IPS DF 4.7 (cell line): ENCODE measurements around the gene TBKBP1.

ENCODE experiments used
- DNase-seq: peaks from one replicate; pipeline ENCODE4 v3.0.0-alpha.2; 2013; ENCODE audit warnings: low spot score; ENCODE audit errors: extremely low read depth

TBKBP1 gene, protein sequence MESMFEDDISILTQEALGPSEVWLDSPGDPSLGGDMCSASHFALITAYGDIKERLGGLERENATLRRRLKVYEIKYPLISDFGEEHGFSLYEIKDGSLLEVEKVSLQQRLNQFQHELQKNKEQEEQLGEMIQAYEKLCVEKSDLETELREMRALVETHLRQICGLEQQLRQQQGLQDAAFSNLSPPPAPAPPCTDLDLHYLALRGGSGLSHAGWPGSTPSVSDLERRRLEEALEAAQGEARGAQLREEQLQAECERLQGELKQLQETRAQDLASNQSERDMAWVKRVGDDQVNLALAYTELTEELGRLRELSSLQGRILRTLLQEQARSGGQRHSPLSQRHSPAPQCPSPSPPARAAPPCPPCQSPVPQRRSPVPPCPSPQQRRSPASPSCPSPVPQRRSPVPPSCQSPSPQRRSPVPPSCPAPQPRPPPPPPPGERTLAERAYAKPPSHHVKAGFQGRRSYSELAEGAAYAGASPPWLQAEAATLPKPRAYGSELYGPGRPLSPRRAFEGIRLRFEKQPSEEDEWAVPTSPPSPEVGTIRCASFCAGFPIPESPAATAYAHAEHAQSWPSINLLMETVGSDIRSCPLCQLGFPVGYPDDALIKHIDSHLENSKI

DNA sequence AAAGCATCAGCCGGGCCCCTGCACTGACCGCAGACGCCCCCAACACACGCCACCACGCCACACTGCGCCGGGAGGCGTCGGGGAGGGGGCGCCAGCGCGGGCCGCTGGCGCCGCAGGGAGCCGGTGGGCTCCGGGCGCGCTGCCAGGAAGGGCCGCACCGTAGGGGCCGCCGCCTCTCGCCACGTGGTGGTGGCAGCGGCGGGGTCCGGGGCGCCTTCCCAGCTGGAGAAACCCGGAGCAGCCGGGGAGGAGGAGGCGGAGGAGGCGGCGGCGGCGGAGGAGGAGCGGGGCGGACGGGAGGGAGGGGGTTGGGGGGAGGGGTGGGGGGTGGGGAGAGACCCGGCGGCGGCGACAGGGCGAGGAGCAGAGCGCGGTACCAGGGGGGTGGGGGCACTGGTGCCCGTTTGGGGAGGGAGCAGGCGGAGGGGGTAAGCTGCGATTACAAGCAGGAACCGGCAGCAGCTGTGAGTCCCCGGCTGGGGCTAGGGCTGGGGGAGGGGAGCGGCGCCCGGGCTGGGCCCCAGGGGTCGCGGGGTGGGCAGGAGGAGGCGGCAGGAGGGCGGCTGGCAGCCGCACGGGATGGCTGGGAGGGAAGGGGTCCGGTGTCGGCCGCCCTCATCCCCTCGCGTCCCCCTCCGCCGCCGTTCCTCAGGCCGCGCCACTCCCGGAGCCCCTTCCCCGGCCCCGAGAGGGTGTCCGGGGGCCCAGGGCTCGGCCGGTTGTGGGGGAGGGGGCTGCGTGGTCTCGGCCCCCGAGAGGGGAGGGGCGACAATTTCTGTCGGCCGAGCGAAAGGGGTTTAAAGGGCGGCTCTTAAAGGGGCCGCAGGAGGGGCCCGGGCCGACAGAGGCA, at the start of gene TBKBP1:
TSS of gene TBKBP1 (plus strand) at position 431 of the 850 bp plus-strand sequence. CDS start 1,952 bp downstream, outside the sequence.
- no peak for DNase-seq

GRCh38 chr17:47644324-47644723, 49.6 kb upstream of the TBKBP1 start:
- DNase-seq = no peak

DNA sequence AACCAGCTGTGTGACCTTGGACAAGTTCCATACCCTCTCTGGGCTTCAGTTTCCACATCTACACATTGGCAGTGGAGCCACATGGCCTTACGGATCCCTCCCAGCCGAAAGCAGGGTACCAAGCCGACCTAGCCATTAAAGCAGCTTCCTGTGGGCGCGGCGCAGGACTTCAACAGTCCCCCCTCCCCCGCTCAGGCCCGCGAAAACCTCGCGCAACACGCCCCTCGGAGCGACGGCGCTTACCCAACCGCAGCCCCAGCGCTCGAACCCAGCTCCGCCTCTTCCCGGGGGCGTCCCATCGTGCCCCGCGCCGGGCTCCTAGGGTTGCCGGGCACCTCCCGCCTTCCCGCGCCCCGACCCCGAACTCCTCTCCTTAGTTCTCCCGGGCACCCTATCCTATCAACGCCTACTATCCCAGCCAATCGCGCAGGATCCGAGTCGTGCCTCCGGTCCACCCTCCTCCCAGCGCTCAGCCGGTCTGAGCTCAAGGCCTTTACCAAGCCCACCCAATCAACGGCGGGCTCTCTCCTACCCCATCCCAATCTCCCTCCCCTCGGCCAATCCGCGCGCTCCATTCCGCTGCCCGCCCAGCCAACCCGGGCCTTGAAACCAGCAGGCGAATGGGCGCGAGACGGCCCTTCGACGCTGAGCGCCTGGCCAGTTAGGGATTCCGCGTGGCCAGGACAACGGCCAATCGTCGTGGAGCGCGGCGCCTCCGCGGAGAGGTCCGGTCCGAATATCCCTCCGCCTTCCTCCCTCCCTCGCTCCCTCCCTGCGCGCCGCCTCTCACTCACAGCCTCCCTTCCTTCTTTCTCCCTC, 44.6 kb upstream of the TBKBP1 start, which contains the start of gene KPNB1:
TSS of gene KPNB1 (plus strand) at position 767 of the 819 bp plus-strand sequence. CDS start 326 bp downstream, outside the sequence.
- DNase-seq = peak; percentile 97

GRCh38 chr17:47649972-47650524, 43.9 kb upstream of the TBKBP1 start:
- no peak for DNase-seq

DNA sequence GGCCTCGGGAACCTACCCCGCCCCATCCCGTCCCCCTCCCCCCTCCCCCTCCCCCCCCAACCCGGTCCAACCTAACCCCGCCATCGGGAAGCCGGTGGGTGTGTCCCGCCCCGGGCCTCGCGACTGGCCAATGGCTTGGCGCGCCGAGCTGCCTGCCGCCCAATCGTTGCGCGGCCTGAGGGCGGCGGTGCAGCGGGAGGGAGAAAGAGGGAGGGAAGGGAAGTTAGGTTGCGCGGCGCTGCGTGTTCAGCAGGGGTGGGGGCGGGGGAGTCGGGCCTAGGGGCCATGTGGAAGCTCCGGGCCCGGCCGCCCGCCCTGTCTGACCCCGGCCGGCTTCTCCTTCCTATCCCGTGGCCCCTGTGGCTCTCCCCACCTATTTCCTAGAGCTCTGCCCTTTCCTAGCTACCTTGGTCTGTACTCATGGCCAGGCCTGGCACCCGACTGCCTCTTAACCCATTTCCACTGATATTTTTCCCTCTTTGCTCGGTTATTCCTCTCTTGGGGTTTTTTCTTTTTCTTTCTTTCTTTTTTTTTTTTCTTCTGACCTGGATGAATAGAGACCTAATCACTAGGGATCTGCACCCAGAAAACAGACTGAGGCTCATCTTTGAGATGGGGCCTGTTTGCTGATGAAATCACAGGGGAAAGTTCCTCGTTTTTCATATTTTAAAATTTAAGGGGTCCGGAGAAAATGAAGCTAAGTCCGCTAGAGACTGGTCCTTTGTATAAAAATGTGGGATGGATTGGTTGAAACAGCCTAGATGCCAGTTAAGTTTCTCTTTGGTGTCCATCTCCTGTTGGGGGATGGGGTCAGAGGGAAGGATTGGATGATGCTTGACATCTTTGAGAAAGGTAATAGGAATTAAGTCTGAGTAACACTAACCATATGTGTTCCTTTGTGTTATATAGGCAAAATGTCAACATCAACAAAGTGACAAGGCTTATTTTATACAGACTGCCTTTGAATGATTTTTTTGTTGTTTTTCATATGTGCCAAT, 43.1 kb upstream of the TBKBP1 start:
- peak; percentile 66 for DNase-seq

- no peak for DNase-seq
These were observed 42.3 kb upstream of the TBKBP1 start for GRCh38 chr17:47651704-47652103.

DNA sequence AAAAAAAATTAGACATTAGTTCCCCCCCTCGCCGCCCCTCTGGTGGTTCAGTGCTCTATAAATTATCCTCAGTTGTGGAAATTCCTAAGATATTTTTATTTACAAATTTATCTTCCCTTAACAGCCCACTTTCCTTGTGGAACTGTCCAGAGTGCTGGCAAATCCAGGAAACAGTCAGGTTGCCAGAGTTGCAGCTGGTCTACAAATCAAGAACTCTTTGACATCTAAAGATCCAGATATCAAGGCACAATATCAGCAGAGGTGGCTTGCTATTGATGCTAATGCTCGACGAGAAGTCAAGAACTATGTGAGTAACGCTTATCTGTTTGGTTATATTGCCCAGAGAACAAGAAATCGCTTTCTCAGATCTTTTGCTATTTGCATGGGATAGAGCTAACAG, 41.4 kb upstream of the TBKBP1 start:
- DNase-seq = no peak

DNA sequence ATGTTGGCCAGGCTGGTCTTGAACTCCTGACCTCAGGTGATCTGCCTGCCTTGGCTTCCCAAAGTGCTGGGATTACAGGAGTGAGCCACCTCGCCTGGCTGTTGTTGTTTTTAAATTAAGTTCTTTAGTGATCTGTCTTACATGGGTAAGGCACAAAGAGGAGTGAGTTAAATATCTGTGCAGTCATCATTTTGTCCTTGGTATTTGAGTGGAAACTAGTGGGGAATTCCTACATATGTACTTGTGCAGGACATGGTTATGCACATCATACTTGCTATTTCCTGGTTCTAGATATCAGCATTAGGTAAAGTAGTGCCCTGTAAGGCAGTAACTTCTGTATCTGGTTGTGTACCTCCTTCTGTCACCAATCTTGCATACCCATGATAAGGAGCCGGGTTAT, 40.5 kb upstream of the TBKBP1 start:
- DNase-seq = no peak

- no peak for DNase-seq
These were observed 39.0 kb upstream of the TBKBP1 start for GRCh38 chr17:47654991-47655390.

DNA sequence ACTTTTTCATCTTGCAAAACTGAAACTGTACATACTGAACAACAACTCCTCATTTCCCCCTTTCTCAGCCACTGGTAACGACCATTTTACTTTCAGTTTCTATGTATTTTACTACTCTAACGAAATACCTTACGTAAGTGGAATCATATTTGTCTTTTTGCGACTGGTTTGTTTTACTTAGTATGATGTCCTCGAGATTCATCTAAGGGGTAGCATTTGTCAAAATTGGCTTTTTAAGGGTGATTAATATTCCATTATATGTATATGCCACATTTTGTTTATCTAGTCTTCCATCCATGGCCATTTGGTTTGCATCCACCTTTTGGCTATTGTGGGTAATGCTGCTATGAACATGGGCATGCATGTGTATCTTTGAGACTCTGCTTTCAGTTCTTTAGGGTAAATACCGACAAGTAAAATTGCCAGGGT, 33.9 kb upstream of the TBKBP1 start:
- no peak for DNase-seq

DNA sequence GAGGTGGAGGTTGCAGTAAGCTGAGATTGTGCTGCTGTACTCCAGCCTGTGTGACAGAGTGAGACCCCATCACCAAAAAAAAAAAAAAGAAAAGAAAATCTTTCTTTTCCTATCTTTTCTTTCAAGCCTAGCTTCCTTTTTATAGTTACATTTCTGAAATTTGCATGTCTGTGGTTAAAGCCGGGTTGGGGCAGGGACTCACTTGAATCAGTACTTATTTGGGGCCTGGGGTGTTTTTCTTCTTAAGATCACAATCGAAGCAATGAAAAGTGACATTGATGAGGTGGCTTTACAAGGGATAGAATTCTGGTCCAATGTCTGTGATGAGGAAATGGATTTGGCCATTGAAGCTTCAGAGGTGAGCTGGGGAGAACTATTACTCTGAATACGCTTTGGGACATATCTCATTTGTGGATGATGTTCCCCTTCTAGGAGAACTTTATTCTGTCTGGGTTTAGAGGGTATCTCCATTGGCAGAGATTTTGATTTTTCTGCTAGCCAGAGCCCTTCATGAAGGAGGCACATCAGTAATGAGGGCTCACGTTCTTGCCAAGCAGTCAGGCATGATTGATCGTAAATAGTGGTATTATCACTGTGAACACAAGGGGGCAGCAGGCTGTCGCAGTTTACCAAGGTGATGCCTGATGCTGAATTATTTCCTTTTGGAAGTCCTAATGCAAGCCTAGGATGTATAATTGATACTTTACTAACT, 29.9 kb upstream of the TBKBP1 start:
- peak; percentile 60 for DNase-seq

DNA sequence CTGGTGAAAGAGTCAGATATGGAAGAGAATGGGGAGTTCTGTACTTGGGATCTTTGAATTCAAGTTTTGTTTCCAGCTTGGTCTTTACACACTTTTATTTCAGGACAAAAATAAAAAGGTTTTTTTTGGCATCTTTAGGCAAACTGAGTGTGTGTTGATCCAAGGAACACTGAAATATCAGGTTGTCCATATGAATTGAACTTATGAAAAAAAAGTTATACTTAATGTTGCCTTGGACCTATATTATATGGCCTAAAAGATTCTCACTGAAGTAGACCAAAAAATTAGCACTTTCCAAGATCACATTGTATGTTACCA, 29.4 kb upstream of the TBKBP1 start:
- no peak for DNase-seq

DNA sequence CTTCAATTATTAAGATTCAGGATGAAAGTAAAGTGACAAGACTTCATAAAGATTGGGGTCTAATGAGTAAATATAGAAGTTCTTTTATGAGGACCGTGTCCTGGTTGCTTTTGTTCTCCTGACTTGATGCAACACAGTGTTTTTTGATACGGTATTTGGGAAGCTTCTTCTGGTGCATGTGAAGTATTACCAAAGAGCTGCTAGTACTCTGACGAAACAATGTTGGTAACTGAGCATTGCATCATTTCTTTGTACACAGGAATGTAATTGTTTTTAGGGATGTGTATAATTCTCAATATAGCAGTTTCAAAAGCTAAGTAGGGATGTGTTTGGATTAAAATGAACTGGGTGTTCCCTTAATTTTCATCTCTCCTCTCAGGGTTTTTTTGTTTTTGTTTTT, 28.3 kb upstream of the TBKBP1 start:
- DNase-seq = no peak

DNA sequence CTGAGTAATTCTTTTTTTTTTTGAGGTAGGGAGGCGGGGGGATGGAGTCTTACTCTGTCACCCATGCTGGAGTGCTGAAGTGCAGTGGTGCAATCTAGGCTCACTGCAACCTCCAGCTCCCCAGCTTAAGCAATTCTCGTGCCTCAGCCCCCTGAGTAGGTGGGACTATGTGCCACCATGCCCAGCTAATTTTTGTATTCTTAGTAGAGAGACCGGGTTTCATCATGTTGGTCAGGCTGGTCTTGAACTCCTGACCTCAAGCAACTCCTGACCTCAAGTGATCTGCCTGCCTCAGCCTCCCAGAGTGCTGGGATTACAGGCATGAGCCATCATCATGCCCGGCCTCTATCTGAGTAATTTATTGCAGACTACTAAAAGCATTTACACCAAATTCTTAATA, 24.9 kb upstream of the TBKBP1 start:
- no peak for DNase-seq

DNA sequence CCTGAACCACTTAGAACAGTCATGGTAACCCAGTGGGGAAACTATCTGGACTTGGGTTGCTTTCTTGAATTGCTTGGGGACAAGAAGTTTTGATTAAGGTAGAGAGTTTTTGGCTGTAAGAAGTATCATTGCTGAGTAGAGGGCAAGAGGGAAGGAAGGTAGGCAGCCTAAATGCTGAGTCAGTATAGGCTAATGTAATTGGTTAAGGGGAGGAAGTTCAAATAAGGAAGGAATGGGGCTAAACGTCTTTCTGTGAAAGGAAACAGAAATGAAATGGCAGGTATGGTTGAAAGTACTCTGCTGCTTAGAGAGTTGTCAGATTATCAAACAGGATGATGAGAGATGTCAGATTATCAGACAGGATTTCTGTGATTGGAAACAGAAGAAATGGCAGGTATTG, 23.9 kb upstream of the TBKBP1 start:
- no peak for DNase-seq

DNA sequence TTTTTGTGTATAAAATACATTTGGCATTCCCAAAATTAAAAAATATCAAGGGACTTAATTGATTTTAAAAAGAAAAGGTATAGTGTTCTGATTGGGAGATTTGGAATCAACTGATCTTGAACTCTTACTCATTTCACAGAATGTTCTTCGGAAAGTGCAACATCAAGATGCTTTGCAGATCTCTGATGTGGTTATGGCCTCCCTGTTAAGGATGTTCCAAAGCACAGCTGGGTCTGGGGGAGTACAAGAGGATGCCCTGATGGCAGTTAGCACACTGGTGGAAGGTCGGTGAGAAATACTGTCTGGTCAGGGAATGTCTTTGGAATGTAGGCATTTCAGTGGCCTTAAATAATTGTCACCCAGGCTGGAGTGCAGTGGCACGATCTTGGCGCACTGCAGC, 19.5 kb upstream of the TBKBP1 start:
- no peak for DNase-seq

- no peak for DNase-seq
These were observed 18.4 kb upstream of the TBKBP1 start for GRCh38 chr17:47675380-47676198.

DNA sequence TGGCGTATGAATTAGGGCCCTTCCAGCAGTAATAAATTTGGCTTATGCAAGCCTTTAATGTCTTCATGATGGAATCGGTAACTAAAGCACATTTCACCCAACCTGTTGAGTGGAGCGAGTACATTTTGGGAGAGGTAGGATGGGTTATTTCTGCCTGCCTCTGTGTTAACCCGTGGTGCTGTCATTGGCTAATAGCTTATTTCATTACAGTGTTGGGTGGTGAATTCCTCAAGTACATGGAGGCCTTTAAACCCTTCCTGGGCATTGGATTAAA, 17.8 kb upstream of the TBKBP1 start:
- DNase-seq = no peak
